K562 (cell line): ENCODE results near the gene FEM1B. TPM values are rescaled to one million over a fixed set of nuclear protein-coding genes. Genes with fewer than 3 reads are reported as not detected.
A peak's percentile ranks its signal among the peaks of the same experiment; 100 is the strongest.

Source experiments
- ATAC-seq: fragments of 200-7000 bp; cut with Tn5 transposase; 3 replicates; pipeline ENCODE4 v1.9.1; 2020; ENCODE audit warnings: moderate library complexity
- BruUV-seq: library from RNA; stranded (reverse); fragments of 400-500 nt; replicated peaks from 2 replicates; lab custom pipeline; 2021; lab: Mats Ljungman, UMichigan
- CTCF ChIA-PET: fragments of 300-600 bp; formaldehyde crosslinking; extraction: SDS; loops from one replicate; lab custom pipeline; 2021; ENCODE audit warnings: low intra/inter-chr PET ratio; lab: Yijun Ruan, JAX
- POLR2A ChIA-PET: fragments of 300-600, 350-650 bp; sonication (Branson Sonifier 250); formaldehyde crosslinking; extraction: SDS; loops from one replicate; lab custom pipeline; 2021; ENCODE audit warnings: antibody characterized with exemption, inconsistent platforms; lab: Yijun Ruan, JAX
- DNase-seq, 4 experiments: peaks; one replicate each; pipeline versions ENCODE4 v3.0.0 to v3.0.0-alpha.2; 2011 to 2018; ENCODE audit warnings: low spot score in 3 of 4, mixed read lengths in 3 of 4; ENCODE audit errors: extremely low read depth in 1 of 4
- FAIRE-seq: peaks from 2 replicates; lab custom pipeline; 2011; peaks lifted over from hg19 to GRCh38; lab: Jason Lieb, UNC
- H2AFZ ChIP-seq: 2 replicates; pipeline ENCODE4 v1.6.0; 2011; ENCODE audit warnings: low read depth, low read length, control low read depth, inconsistent platforms
- H3K27ac ChIP-seq: fragments of 200-600 bp; 3 replicates; pipeline ENCODE4 v1.8.0; 2011; ENCODE audit warnings: low read depth, mild to moderate bottlenecking, control low read depth, inconsistent platforms, low read length, moderate library complexity, mixed read lengths; ENCODE audit errors: extremely low read depth
- H3K27me3 ChIP-seq, 2 experiments: fragments of 300-600 bp in 1 of 2; 2 replicates in 1 of 2; 3 replicates in 1 of 2; pipeline versions ENCODE4 v1.6.0 to v1.8.0; 2011; ENCODE audit warnings: inconsistent platforms in 2 of 2, low read length in 2 of 2, mild to moderate bottlenecking in 1 of 2, mixed read lengths in 1 of 2, moderate library complexity in 1 of 2; ENCODE audit not compliant: control insufficient read depth in 2 of 2, insufficient read depth in 2 of 2
- H3K36me3 ChIP-seq: fragments of 300-600 bp; 3 replicates; pipeline ENCODE4 v1.8.0; 2011; ENCODE audit warnings: mild to moderate bottlenecking, low read length, inconsistent platforms; ENCODE audit not compliant: control insufficient read depth, insufficient read depth
- H3K4me1 ChIP-seq, 2 experiments: fragments of 200-600 bp in 1 of 2; replicated peaks in 1 of 2; 2 replicates in 1 of 2; 3 replicates in 1 of 2; pipeline versions ENCODE4 v1.5.1 to v1.8.0; 2011; ENCODE audit warnings: inconsistent platforms in 2 of 2, low read length in 2 of 2, mild to moderate bottlenecking in 1 of 2, mixed read lengths in 1 of 2, moderate library complexity in 1 of 2; ENCODE audit not compliant: control insufficient read depth in 2 of 2, insufficient read depth in 2 of 2
- H3K4me2 ChIP-seq: 2 replicates; pipeline ENCODE4 v1.6.1; 2011; ENCODE audit warnings: low read length, control low read depth, inconsistent platforms, mixed read lengths; ENCODE audit not compliant: insufficient read depth
- H3K4me3 ChIP-seq: fragments of 200-600 bp; sonication (generic), shearing (Covaris generic); 2 replicates; pipeline ENCODE4 v1.5.1; 2016; ENCODE audit warnings: control low read depth, inconsistent platforms
- H3K79me2 ChIP-seq: fragments of 200-600 bp; 3 replicates; pipeline ENCODE4 v1.8.0; 2011; ENCODE audit warnings: low read length, inconsistent platforms; ENCODE audit not compliant: control insufficient read depth, insufficient read depth
- H3K9ac ChIP-seq, 2 experiments: 2 replicates each; pipeline versions ENCODE4 v1.6.0 to v1.6.1; 2011; ENCODE audit warnings: low read depth in 2 of 2, low read length in 2 of 2, control low read depth in 1 of 2, inconsistent platforms in 1 of 2, mild to moderate bottlenecking in 1 of 2, mixed read lengths in 1 of 2; ENCODE audit not compliant: insufficient read depth in 1 of 2
- H3K9me1 ChIP-seq: one replicate; pipeline ENCODE4 v1.6.0; 2011; ENCODE audit warnings: inconsistent platforms, mild to moderate bottlenecking, low read length, moderate library complexity; ENCODE audit not compliant: control insufficient read depth, insufficient read depth
- H3K9me3 ChIP-seq: replicated peaks from 2 replicates; pipeline ENCODE4 v1.5.1; 2011; ENCODE audit warnings: low read depth, low read length, inconsistent platforms; ENCODE audit not compliant: control insufficient read depth, insufficient read depth
- H4K20me1 ChIP-seq: replicated peaks from 2 replicates; pipeline ENCODE4 v1.6.1; 2011; ENCODE audit warnings: low read length, inconsistent platforms, mixed read lengths; ENCODE audit not compliant: control insufficient read depth, insufficient read depth
- FOXA3 ChIP-seq, 2 experiments: fragments of 450-650 bp in 1 of 2; sonication (generic) in 1 of 2; formaldehyde crosslinking; IDR thresholded peaks in 1 of 2; conservative IDR thresholded peaks in 1 of 2; 2 replicates each; pipeline versions ENCODE4 v1.4.0 to v1.8.0; 2020 to 2022; ENCODE audit warnings: mild to moderate bottlenecking in 2 of 2, missing genetic modification reagents in 1 of 2
- PTTG1 ChIP-seq: fragments of 450-650 bp; IDR thresholded peaks from 2 replicates; pipeline ENCODE4 v1.6.1; 2016; ENCODE audit warnings: low read depth, mild to moderate bottlenecking, missing genetic modification characterization, missing compliant biosample characterization
- ZNF507 ChIP-seq: conservative IDR thresholded peaks from 2 replicates; pipeline ENCODE4 v1.6.1; 2017; ENCODE audit warnings: missing genetic modification characterization, missing compliant biosample characterization
- ZNF561 ChIP-seq: fragments of 450-650 bp; formaldehyde crosslinking; conservative IDR thresholded peaks from 2 replicates; pipeline ENCODE4 v1.4.0; 2020; ENCODE audit warnings: mild to moderate bottlenecking, moderate library complexity
- ZNF766 ChIP-seq: fragments of 200-800 bp; sonication (Bioruptor generic); conservative IDR thresholded peaks from 2 replicates; pipeline ENCODE4 v1.6.1; 2016; ENCODE audit warnings: missing genetic modification characterization, missing compliant biosample characterization
- WGBS: fragments of 100-300 bp; shearing (Covaris generic); methylation state at CpG from one replicate; pipeline ENCODE4 v1.1.6; 2016; ENCODE audit warnings: low coverage, mixed read lengths; ENCODE audit not compliant: insufficient coverage; ENCODE audit errors: missing lambda C conversion rate; 5-methylcytosine and 5-hydroxymethylcytosine counted together
- in situ Hi-C: fragments of 300-500 bp; cut with MboI; formaldehyde crosslinking; loops from 4 replicates; pipeline ENCODE4 v1.15.0; 2018; ENCODE audit warnings: inconsistent platforms, mixed read lengths
- intact Hi-C: fragments of 100-400 bp; cut with micrococcal nuclease; formaldehyde crosslinking; loops from 2 replicates; pipeline ENCODE4 v1.14.2; 2022
- polyA plus RNA-seq, 8 experiments: library from polyadenylated mRNA; depleted of rRNA in 4 of 8; stranded (reverse) in 5 of 8; unstranded in 3 of 8; fragments of >200 nt; fragmentation: Nextera tagmentation in 2 of 8; fragmentation: Illumina TruSeq in 1 of 8; extraction: Ambion mirVana in 2 of 8; extraction: Trizol in 1 of 8; gene quantifications; 2 replicates each; pipeline versions ENCODE4 v1.2.1 to v1.2.3, GENCODE V29; 2011 to 2014; ENCODE audit warnings: inconsistent platforms in 1 of 8, missing spikeins in 1 of 8
- total RNA-seq, 7 experiments: library from RNA; depleted of rRNA in 6 of 7; stranded (reverse); fragments of >200 nt in 6 of 7; fragmentation: Illumina TruSeq in 2 of 7; extraction: Trizol in 2 of 7; gene quantifications; 2 replicates each; pipeline versions ENCODE4 v1.2.1 to v1.2.3, GENCODE V29; 2011 to 2021; ENCODE audit warnings: low replicate concordance in 1 of 7
- TF ChIP-seq, protein P1 (sequence below): fragments of 250-450 bp; sonication (Bioruptor Pico); IDR thresholded peaks from 2 replicates; pipeline ENCODE4 v1.4.0; 2020

Gene FEM1B
- total and polyA plus RNA-seq, 9 of the 15 experiments (the other 6 are each of a cell fraction or from before 2014, with no cell fraction given): 5.9 to 61.6 (median 20.1) TPM

DNA sequence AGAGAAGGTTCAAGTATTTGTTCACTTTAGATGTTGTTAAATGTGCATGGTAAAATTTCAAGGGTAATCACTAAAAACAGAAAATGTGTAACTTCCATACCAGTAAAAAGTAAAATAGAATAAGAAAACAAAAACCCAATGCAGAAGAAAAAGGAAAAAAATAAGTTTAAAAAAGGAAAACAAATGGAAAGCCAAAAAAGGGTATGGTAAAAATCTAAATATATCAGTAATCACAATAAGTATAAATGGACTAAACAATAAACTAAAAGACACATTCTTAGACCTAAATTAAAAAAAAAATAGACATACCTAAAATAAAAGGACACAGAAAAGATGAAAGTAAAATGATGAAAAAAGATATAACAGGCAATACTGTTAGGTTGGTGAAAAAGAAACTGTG, 38.5 kb upstream of the FEM1B start:
- peaks cover 2% of the 10 kb centered on the region; the same call in 1 of the 2 replicates for H3K9me3 ChIP-seq
- H3K27ac ChIP-seq: no peak overlapping the region
- in situ Hi-C loops (no loop called here), intact Hi-C loops (no loop called here)
- no peak overlapping the region for H3K4me2 ChIP-seq
- ChIA-PET POLR2A (interaction anchor here (1.0 kb wide), 1 partner anchor 398 kb away, joined by 3 read pairs; no protein-coding TSS in a partner anchor), CTCF (no interaction called here)
- H3K4me1 ChIP-seq: peaks cover 5% of the 10 kb centered on the region in 2 experiments; a peak in 3 of 5 replicates
- no peak overlapping the region for H2AFZ ChIP-seq
- no peaks in the 10 kb centered on the region; a peak in 2 of 5 replicates for H3K27me3 ChIP-seq
- TF ChIP-seq FOXA3 (CRISPR knock-in tag; conservative IDR thresholded peaks at IDR 0.05 in 1 of 2, IDR thresholded peaks at IDR 0.05 in 1 of 2) (no peak), ZNF507 (peak; percentile 98)
- FAIRE-seq (no peak), ATAC-seq (no peak), DNase-seq (no peak)
- no peaks in the 10 kb centered on the region for H3K79me2 ChIP-seq
- H3K36me3 ChIP-seq: no peaks in the 10 kb centered on the region
- H4K20me1 ChIP-seq: no peaks in the 10 kb centered on the region
- no TSS peak for BruUV-seq
- no peak overlapping the region for H3K4me3 ChIP-seq
- no peaks in the 10 kb centered on the region for H3K9me1 ChIP-seq
- H3K9ac ChIP-seq: no peak overlapping the region

GRCh38 chr15:68241088-68241935, 36.2 kb upstream of the FEM1B start:
- Histone ChIP-seq H3K4me2 (no peak overlapping the region), H3K79me2 (no peaks in the 10 kb centered on the region), H3K9me3 (peaks cover 2% of the 10 kb centered on the region; the same call in 1 of the 2 replicates), H3K36me3 (no peaks in the 10 kb centered on the region), H3K9ac (no peak overlapping the region), H3K27me3 (no peaks in the 10 kb centered on the region; a peak in 2 of 5 replicates), H2AFZ (no peak overlapping the region), H3K9me1 (no peaks in the 10 kb centered on the region), H3K4me3 (no peak overlapping the region), H3K4me1 (no peaks in the 10 kb centered on the region), H3K27ac (no peak overlapping the region), H4K20me1 (no peaks in the 10 kb centered on the region)
- no peak for DNase-seq
- ChIA-PET CTCF (no interaction called here), POLR2A (interaction anchor here (0.9 kb wide), 1 partner anchor 10 kb away, joined by 4 read pairs; no protein-coding TSS in a partner anchor)
- 10% methylated on average over 5 of the region's 5 CpGs for WGBS
- in situ Hi-C loops: no loop called here
- intact Hi-C loops: no loop called here
- FAIRE-seq: no peak
- ATAC-seq: no peak
- no TSS peak for BruUV-seq
- TF ChIP-seq PTTG1 (tag) (no peak), ZNF766 (CRISPR knock-in tag) (no peak), ZNF561 (no peak)
- TF ChIP-seq, protein P1, sequence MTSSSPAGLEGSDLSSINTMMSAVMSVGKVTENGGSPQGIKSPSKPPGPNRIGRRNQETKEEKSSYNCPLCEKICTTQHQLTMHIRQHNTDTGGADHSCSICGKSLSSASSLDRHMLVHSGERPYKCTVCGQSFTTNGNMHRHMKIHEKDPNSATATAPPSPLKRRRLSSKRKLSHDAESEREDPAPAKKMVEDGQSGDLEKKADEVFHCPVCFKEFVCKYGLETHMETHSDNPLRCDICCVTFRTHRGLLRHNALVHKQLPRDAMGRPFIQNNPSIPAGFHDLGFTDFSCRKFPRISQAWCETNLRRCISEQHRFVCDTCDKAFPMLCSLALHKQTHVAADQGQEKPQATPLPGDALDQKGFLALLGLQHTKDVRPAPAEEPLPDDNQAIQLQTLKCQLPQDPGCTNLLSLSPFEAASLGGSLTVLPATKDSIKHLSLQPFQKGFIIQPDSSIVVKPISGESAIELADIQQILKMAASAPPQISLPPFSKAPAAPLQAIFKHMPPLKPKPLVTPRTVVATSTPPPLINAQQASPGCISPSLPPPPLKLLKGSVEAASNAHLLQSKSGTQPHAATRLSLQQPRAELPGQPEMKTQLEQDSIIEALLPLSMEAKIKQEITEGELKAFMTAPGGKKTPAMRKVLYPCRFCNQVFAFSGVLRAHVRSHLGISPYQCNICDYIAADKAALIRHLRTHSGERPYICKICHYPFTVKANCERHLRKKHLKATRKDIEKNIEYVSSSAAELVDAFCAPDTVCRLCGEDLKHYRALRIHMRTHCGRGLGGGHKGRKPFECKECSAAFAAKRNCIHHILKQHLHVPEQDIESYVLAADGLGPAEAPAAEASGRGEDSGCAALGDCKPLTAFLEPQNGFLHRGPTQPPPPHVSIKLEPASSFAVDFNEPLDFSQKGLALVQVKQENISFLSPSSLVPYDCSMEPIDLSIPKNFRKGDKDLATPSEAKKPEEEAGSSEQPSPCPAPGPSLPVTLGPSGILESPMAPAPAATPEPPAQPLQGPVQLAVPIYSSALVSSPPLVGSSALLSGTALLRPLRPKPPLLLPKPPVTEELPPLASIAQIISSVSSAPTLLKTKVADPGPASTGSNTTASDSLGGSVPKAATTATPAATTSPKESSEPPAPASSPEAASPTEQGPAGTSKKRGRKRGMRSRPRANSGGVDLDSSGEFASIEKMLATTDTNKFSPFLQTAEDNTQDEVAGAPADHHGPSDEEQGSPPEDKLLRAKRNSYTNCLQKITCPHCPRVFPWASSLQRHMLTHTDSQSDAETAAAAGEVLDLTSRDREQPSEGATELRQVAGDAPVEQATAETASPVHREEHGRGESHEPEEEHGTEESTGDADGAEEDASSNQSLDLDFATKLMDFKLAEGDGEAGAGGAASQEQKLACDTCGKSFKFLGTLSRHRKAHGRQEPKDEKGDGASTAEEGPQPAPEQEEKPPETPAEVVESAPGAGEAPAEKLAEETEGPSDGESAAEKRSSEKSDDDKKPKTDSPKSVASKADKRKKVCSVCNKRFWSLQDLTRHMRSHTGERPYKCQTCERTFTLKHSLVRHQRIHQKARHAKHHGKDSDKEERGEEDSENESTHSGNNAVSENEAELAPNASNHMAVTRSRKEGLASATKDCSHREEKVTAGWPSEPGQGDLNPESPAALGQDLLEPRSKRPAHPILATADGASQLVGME: no peak
